Activated naive CD8-positive, alpha-beta T cell treated with anti-CD3 and anti-CD28 coated beads, Interleukin-2, amount 50 U/mL, for 16 hours (primary cell): ENCODE measurements around the gene ST7.

ENCODE experiments used
- DNase-seq: peaks from one replicate; pipeline ENCODE4 v3.0.0-alpha.2; 2020; ENCODE audit warnings: low read depth, low spot score

ST7 gene

GRCh38 chr7:117127585-117128168, 174.4 kb downstream of the ST7 start:
- no peak for DNase-seq

DNA sequence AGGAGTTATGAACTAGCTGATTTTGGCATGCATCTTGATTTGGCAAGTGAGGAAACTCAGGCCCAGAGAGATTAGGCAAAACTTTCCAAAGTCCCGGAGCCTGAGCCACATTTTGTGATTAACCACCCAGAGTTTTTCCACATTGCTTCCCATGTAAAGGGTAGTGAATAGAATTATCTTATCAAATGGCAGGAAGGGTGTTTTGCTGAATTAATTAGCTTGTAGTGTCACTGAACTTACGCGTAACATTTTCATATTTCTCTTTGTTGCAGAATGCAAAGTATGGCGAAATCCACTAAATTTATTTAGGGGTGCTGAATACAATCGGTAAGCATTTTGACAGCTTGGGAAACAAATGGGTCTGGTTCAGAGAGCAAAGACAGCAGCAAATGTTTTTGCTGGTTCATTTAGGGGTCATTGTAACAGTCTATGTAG, 176.2 kb downstream of the ST7 start:
- no peak for DNase-seq

GRCh38 chr7:117130262-117130661, 177.0 kb downstream of the ST7 start:
- DNase-seq: no peak

DNA sequence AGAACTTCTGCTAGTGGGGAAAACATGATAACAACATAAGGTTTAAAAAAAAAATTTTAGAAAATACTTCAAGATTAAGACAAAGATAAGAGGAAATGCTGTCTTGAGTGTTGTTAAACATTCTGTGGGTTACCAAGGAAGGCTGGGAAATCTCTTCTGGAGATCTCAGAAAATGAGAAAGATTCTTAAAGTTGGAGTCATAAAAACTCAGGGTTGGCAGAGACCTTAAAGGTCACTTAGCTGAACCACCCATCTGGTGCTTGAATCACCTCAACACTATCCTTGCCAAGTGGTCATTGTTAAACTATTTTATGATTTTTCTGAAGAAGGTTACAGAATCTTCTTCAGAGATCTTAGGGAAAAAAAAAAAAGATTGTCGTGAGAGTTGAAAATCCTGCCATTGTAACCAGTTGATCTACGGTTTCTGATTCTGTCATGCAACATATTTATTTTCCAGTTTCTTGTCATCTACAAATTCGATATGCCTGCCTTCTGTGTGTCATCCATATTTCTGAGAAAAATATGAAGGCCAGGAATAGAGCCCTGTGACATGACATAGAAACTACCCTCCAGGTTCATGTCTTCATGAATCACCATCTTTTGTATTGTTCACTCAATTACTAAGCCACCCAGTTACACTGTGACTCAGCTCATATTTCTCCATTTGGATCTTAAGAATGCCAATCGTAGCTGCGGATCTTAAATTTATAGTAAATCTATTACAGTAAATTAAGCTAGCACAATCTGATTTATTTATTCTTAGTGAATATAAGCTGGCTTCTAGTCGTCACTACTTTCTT, 179.2 kb downstream of the ST7 start:
- no peak for DNase-seq

DNA sequence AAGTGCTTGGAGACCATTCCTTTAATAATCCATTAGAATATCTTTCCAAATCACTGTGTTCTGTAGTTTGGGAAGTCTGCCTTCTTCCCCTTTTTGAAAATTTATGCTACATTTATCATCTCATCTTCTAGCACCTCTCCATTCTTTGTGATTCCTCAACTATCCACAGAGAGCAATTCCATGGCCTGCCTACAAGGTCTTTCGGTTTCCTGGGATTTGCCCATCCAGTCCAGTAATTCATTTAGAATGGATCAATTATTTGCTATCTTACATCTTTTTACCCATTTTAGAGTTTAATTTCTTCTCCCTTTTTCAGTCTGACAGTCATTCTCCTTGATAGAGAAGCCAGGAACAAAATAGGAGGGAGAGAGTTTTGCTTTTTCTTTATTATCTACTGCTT, 179.8 kb downstream of the ST7 start:
- DNase-seq: no peak

DNA sequence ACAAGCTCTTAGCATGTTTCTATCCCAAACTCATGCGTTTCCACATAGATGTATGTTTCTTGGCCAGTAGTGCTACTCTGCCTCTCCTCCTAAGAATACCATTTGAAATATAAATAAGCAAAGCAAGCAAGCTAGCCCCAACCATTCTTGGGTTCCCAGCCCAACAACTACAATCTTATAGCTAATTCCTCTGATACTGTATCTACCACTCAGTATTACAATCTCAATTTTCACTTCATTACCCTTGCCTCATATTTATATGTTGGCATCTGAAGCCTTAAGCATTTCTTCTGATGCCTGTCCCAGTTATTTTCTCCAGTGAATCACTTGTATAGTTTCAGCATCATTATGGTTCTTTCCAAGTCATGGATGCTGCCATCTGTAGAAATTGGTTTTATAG, 181.1 kb downstream of the ST7 start:
- DNase-seq: no peak

DNA sequence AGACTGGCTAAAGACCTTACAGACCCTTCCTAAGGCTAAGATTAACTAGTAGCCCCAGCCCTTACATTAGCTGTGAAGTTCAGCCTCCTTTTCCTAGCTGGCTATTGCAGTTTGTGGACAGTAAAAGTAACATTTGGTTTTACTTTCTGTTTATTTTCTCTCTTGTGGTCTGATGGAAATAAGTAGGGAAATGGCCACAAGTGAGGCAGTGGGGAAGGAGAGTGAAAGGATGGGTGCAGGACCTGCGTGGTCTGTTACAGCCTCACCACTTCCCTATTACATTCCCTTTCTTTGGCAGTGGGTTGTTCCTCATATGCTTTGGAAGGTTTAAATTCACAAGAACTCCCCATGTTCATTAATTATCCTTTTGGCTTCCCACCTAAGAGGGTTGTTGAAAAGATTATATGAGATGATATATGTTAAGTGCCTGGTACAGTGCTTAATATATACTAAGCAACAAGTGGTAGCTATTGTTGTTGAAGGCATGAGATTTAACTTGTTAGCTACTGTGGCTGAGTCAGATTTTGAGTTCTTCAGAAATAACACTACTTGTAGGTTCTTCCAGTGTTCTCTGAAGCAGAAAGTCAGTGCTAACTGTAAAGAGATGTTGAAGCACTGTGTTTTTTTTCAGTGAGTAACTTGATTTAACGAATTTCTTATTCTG, 181.7 kb downstream of the ST7 start:
- no peak for DNase-seq

DNA sequence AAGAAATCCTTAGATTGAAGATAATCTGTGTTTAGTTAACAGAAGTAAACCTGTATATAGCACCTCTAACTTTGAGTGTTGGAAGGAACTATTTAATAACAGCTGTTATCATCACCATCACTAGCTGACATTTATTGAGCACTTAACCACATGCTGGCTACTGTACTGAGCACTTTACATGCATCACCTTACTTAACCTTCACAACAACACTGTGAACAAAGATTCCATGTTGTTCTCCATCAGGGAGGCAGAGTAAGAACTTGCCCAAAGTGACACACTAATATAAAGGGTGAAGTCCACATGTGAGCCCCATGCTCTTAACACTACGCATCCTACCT, 182.2 kb downstream of the ST7 start:
- no peak for DNase-seq

DNA sequence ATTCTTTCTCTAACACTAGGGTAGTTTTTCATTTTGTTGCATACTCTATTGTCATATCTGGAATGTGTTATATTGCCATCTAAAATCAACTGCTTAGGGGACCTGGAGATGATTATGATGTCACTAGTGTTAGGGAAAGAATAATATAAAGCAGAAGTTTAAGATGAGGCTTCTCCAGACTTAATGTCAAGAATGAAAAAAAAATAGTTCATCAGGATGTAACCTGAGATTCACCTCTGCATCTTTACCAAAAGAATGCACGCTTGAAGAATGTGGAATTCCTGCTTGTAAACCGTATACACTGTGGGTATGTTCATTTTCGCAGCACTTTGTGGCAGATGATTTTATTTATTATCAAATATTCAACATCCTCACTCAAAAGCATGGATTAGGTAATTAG, 184.6 kb downstream of the ST7 start:
- DNase-seq: no peak

- DNase-seq: no peak
These were observed 185.2 kb downstream of the ST7 start for GRCh38 chr7:117138495-117138894.

GRCh38 chr7:117138981-117139380, 185.7 kb downstream of the ST7 start:
- no peak for DNase-seq

- DNase-seq: no peak
These were observed 186.2 kb downstream of the ST7 start for GRCh38 chr7:117139397-117139984.

- DNase-seq: no peak
These were observed 187.6 kb downstream of the ST7 start for GRCh38 chr7:117140921-117141320.

DNA sequence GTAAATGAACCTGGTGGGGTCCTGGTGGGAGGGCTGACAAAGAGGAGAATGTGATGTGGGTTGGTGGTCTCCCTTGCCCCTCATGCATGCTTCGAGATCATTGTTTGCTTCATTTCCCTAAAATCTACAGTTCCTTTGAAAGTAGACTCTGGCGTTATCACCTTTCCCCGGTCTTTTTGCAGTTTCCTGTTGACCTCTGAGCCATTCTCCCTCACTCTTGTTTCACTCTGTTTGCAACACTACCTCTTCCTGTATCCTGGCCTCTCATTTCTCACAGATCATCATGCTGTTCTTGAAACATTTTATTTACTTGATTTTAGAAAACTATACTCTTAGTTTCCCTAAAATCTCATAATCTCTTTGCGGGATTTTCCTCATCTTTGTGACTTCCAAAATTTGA, 189.8 kb downstream of the ST7 start:
- DNase-seq: no peak

DNA sequence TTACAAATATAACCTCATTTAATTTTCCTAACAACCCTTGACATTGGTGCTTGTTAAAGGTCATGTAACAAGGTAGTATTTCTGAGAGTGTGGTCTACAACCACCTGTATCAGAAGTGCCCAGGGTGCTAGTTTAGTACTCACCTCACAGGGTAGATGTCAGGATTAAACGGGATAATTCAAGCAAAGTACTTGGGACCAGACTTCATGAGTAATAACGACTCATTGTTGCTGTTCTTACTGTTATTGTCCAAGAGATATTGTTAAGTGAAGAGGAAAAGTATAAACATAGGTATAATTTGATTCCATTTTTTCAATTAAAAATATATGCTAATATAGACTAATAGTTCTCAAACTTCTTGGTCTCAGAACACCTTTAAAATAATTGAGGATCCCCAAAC, 190.3 kb downstream of the ST7 start:
- no peak for DNase-seq

GRCh38 chr7:117145333-117145732, 192.0 kb downstream of the ST7 start:
- DNase-seq: no peak

GRCh38 chr7:117146059-117146458, 192.8 kb downstream of the ST7 start:
- no peak for DNase-seq

DNA sequence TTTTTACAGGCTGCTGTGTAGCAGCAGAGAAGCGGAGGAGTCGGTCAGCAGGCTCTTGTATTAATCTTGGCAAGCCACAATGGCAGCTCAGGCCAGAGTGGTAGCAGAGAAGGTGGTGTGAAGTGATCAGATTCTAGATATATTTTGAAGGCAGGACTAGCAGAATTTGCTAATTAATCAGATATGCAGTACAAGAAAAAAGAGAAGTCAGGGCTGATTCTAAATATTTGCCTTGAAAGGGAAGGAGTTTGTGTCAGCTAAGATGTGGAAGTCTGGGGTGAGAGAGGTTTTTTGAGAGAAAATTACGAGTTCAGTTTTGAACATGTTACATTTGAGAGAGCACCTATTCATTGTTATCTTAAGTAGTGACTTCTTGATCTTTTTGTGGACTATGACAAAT, 193.2 kb downstream of the ST7 start:
- DNase-seq: no peak

DNA sequence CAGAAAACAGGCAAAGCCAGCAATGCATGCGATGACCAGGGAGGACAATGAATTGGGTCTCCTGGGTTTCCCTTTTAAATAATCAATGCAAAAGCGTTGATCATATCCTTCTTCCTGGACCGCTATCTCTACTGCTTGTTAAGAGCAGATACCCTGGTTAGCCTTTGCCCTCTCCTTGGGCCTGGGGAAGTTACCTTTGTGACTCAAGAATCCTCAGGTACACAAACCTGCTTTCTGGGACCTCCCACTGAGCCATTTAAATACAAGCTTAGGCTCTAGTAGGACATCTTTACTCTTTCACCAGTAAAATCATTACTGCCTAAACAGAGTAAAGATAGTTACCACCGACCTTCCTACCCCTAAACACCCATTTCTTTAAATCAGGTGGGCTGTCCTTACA, 195.7 kb downstream of the ST7 start:
- DNase-seq: no peak

- DNase-seq: no peak
These were observed 196.4 kb downstream of the ST7 start for GRCh38 chr7:117149692-117150091.

DNA sequence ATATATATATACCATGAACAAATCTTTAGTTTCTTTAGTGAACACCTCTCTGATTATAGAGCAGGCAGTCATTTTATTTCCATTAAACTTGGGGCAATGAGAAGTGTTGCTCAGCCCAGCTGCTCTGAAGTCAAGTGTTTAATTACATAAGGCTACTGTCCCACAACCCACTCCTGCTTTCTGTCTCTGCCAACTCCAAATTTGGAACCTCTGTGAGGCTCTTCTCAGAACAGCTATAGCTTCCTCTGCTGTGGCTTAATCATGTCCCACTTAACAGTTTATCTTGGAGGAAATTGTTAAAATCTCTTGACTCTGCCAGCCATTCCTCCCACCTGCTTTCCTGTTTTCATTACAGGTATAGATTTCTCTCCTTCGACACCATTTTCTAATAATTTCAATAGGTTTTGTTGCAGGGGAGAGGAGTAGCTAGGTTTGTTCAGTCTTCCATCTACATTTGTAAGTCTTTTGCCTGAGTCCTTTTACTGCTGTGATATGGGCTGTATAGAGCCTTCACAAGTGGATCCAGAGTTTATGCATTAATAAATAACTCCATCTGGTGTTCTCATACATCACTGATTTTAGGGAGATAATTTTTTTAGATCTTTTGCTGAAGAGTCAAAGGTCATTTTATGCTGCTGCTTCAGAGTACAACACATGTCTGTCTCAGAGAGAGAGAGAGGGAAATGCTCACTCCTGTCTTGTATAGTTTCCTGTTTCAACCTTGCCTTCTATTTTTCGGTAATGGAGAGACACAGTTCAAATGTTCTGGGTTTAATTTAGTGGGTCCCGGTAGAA, 199.1 kb downstream of the ST7 start:
- no peak for DNase-seq

DNA sequence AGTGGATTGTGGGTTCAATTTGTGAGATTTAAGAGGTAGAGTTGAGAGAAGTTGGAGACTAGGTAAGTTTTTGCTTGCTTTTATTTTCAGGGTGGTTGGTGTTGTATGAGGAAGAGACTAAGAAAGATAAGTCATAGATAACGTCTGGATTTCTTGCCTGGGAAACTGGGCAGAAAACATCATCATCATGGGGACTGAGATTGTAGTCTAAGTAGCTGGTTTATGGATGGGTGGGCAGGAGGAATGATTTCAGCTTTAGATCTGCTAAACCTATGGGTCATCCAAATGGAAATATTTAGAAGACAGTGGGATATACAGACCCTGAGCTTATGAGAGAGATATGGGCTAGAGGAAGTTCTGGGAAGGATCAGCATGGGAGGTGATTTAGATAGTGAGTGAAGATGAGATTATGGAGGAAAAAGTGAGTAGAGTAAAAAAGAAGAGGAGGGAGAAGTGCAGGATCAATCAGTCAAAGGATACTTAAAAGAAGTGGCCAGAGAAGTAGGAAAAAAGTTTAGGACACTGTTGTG, 199.8 kb downstream of the ST7 start:
- no peak for DNase-seq
